ENCODE results near the gene GPATCH4. TPM values are rescaled to one million over a fixed set of nuclear protein-coding genes. Genes with fewer than 3 reads are reported as not detected.

The GPATCH4 gene
- total and polyA plus RNA-seq, 4 donors = 7.6 to 23.6 (median 16.3) TPM

GRCh38 chr1:156592158-156592909, 8.9 kb downstream of the GPATCH4 start:
- 65% methylated on average over 16 of the region's 16 CpGs for WGBS
- TF ChIP-seq ATF3 (IDR thresholded peaks at IDR 0.05) (no peak), HNF4G (IDR thresholded peaks at IDR 0.05) (no peak), MAX (IDR thresholded peaks at IDR 0.05) (no peak)
- Histone ChIP-seq H3K9ac (ENCODE audit: low read depth in 1 of 2, low read length in 2 of 2) (peak overlapping the region; percentile 60 to 68), H3K9me3 (ENCODE audit: control insufficient read depth in 4 of 4, low read length in 3 of 4) (no peaks in the 10 kb centered on the region), H3K4me1 (ENCODE audit: control insufficient read depth in 4 of 4, insufficient read depth in 4 of 4, low read length in 3 of 4) (peaks cover 3 to 15% (median 9%) of the 10 kb centered on the region in 4 donors), H3K4me3 (ENCODE audit: low read depth in 1 of 3, low read length in 3 of 3) (peak overlapping the region; percentile 57 to 83 (median 72)), H3K27me3 (ENCODE audit: control insufficient read depth in 4 of 4, insufficient read depth in 4 of 4, low read length in 3 of 4) (no peaks in the 10 kb centered on the region), H3K27ac (ENCODE audit: low read depth in 1 of 2, low read length in 2 of 2) (peak overlapping the region; percentile 66 to 77), H3K36me3 (ENCODE audit: control insufficient read depth in 4 of 4, insufficient read depth in 3 of 4, low read depth in 1 of 4, low read length in 3 of 4) (peaks cover 6 to 28% (median 13%) of the 10 kb centered on the region in 4 donors)
- DNase-seq (ENCODE audit: low spot score) = no peak

DNA sequence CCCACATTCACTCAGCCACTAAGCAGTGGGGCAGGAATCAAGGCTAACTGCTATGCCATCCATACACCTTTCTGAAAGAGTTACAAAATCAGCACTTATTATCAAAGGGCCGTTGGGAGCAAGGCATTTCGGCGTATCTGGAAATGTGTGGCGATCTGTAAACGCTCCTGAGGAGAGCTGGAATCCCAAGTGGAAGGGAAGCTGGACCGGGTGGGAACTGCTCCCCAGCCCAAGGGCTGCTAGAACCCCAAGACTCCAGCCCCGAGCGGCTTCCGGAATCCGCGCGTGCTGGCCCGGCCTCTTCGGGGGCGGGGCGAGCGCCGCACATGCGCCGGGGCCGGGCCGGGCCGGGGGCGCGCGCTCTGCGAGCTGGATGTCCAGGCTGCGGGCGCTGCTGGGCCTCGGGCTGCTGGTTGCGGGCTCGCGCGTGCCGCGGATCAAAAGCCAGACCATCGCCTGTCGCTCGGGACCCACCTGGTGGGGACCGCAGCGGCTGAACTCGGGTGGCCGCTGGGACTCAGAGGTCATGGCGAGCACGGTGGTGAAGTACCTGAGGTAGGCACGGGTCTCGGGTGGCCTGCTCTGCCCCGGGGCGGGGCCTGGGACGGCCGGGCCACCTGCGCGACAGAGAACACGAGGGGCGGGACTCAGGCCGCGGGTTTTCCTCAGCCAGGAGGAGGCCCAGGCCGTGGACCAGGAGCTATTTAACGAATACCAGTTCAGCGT, 9.7 kb downstream of the GPATCH4 start, which contains the start of gene NAXE:
Gene NAXE, plus strand, starts transcription at position 345 of the 726 bp plus-strand sequence. Its CDS starts 29 bp downstream, at position 374.
- peak within 1 kb of the TSS; percentile 66 to 77 for H3K27ac ChIP-seq (ENCODE audit: low read depth in 1 of 2, low read length in 2 of 2)
- peaks cover 3 to 21% (median 13%) of the 10 kb centered on the region in 4 donors for H3K36me3 ChIP-seq (ENCODE audit: control insufficient read depth in 4 of 4, insufficient read depth in 3 of 4, low read depth in 1 of 4, low read length in 3 of 4)
- under 1% methylated on average over 60 of the region's 60 CpGs for WGBS
- DNase-seq (ENCODE audit: low spot score) = peak; percentile 73
- peak within 1 kb of the TSS; percentile 57 to 83 (median 72) for H3K4me3 ChIP-seq (ENCODE audit: low read depth in 1 of 3, low read length in 3 of 3)
- H3K4me1 ChIP-seq (ENCODE audit: control insufficient read depth in 4 of 4, insufficient read depth in 4 of 4, low read length in 3 of 4) = peaks cover 3 to 15% (median 9%) of the 10 kb centered on the region in 4 donors
- H3K9me3 ChIP-seq (ENCODE audit: control insufficient read depth in 4 of 4, low read length in 3 of 4) = no peaks in the 10 kb centered on the region
- TF ChIP-seq JUND (IDR thresholded peaks at IDR 0.05) (no peak), MAX (IDR thresholded peaks at IDR 0.05) (no peak), RXRA (IDR thresholded peaks at IDR 0.05) (peak in 1 of 2 donors; percentile 51)
- no peaks in the 10 kb centered on the region for H3K27me3 ChIP-seq (ENCODE audit: control insufficient read depth in 4 of 4, insufficient read depth in 4 of 4, low read length in 3 of 4)
- H3K9ac ChIP-seq (ENCODE audit: low read depth in 1 of 2, low read length in 2 of 2) = peak within 1 kb of the TSS; percentile 60 to 86

GRCh38 chr1:156591181-156591431, 10.2 kb downstream of the GPATCH4 start:
- Histone ChIP-seq H3K4me3 (ENCODE audit: low read depth in 1 of 3, low read length in 3 of 3) (peak overlapping the region; percentile 57 to 72 (median 67)), H3K27ac (ENCODE audit: low read depth in 1 of 2, low read length in 2 of 2) (peak overlapping the region in 1 of 2 donors; percentile 60), H3K9ac (ENCODE audit: low read depth in 1 of 2, low read length in 2 of 2) (peak overlapping the region; percentile 18 to 86), H3K27me3 (ENCODE audit: control insufficient read depth in 4 of 4, insufficient read depth in 4 of 4, low read length in 3 of 4) (no peaks in the 10 kb centered on the region), H3K4me1 (ENCODE audit: control insufficient read depth in 4 of 4, insufficient read depth in 4 of 4, low read length in 3 of 4) (peaks cover 3 to 15% (median 9%) of the 10 kb centered on the region in 4 donors), H3K9me3 (ENCODE audit: control insufficient read depth in 4 of 4, low read length in 3 of 4) (no peaks in the 10 kb centered on the region), H3K36me3 (ENCODE audit: control insufficient read depth in 4 of 4, insufficient read depth in 3 of 4, low read depth in 1 of 4, low read length in 3 of 4) (peaks cover 3 to 16% (median 11%) of the 10 kb centered on the region in 4 donors)
- 39% methylated on average over 6 of the region's 6 CpGs for WGBS
- TF ChIP-seq HNF4G (IDR thresholded peaks at IDR 0.05) (no peak), NR2F2 (IDR thresholded peaks at IDR 0.05) (no peak), RAD21 (IDR thresholded peaks at IDR 0.05) (no peak), TAF1 (conservative IDR thresholded peaks at IDR 0.05) (no peak), SP1 (IDR thresholded peaks at IDR 0.05) (no peak), FOXA2 (IDR thresholded peaks at IDR 0.05) (no peak), EGR1 (IDR thresholded peaks at IDR 0.05; ENCODE audit: low read depth in 2 of 2) (no peak)
- DNase-seq (ENCODE audit: low spot score) = no peak

Measured in liver (tissue), 9 donors.